PC-3 (cell line): Measurements from ENCODE around the gene BRD9. TPM values are rescaled to one million over a fixed set of nuclear protein-coding genes. Genes with fewer than 3 reads are reported as not detected.

Experiments
- ATAC-seq: fragments of 200-7000 bp; cut with Tn5 transposase; 2 replicates; pipeline ENCODE4 v1.9.1; 2020; ENCODE audit warnings: mild to moderate bottlenecking, moderate library complexity
- BruUV-seq: library from RNA; stranded (reverse); fragments of 400-500 nt; replicated peaks from 2 replicates; lab custom pipeline; 2021; lab: Mats Ljungman, UMichigan
- CTCF ChIA-PET: fragments of 300-600 bp; sonication (Branson Sonifier 250); formaldehyde crosslinking; loops from one replicate; lab custom pipeline; 2022; ENCODE audit warnings: antibody characterized with exemption; lab: Charles Lee
- POLR2A ChIA-PET: fragments of 300-600 bp; sonication (Branson Sonifier 250); formaldehyde crosslinking; loops from one replicate; lab custom pipeline; 2022; ENCODE audit warnings: antibody characterized with exemption; ENCODE audit not compliant: unreplicated experiment; lab: Charles Lee
- DNase-seq: peaks from one replicate; pipeline ENCODE4 v3.0.0-alpha.2; 2015
- H2AFZ ChIP-seq: fragments of 300-600 bp; sonication (generic); 2 replicates; pipeline ENCODE4 v1.6.0; 2016; ENCODE audit warnings: antibody characterized with exemption, low read length
- H3F3A ChIP-seq: fragments of 300-600 bp; sonication (generic); one replicate; pipeline ENCODE4 v1.6.0; 2017; ENCODE audit warnings: antibody characterized with exemption, low read length, control low read depth, mild to moderate bottlenecking; ENCODE audit not compliant: unreplicated experiment
- H3K27ac ChIP-seq: fragments of 300-600 bp; sonication (generic); 2 replicates; pipeline ENCODE4 v1.5.1; 2016; ENCODE audit warnings: mild to moderate bottlenecking, low read length
- H3K27me3 ChIP-seq: fragments of 300-600 bp; sonication (generic); 2 replicates; pipeline ENCODE4 v1.6.1; 2016; ENCODE audit warnings: low read length, mixed read lengths
- H3K36me3 ChIP-seq: fragments of 300-600 bp; sonication (generic); 2 replicates; pipeline ENCODE4 v1.6.1; 2016; ENCODE audit warnings: low read depth, mixed run types, low read length, mixed read lengths
- H3K4me1 ChIP-seq: fragments of 300-600 bp; sonication (generic); 2 replicates; pipeline ENCODE4 v1.5.1; 2016; ENCODE audit warnings: low read length; ENCODE audit not compliant: insufficient read depth
- H3K4me2 ChIP-seq: fragments of 300-600 bp; sonication (generic); 2 replicates; pipeline ENCODE4 v1.6.0; 2016; ENCODE audit warnings: low read length
- H3K4me3 ChIP-seq: fragments of 300-600 bp; sonication (generic); 2 replicates; pipeline ENCODE4 v1.5.1; 2016; ENCODE audit warnings: mild to moderate bottlenecking, low read length, mixed read lengths
- H3K79me2 ChIP-seq: fragments of 300-600 bp; sonication (generic); 2 replicates; pipeline ENCODE4 v1.6.1; 2017; ENCODE audit warnings: low read length, mixed read lengths
- H3K9ac ChIP-seq: fragments of 300-600 bp; sonication (generic); 2 replicates; pipeline ENCODE4 v1.6.0; 2016; ENCODE audit warnings: mild to moderate bottlenecking, low read length
- H3K9me2 ChIP-seq: fragments of 300-600 bp; sonication (generic); replicated peaks from 2 replicates; pipeline ENCODE4 v1.6.1; 2016; ENCODE audit warnings: mixed run types, low read length, mixed read lengths
- H3K9me3 ChIP-seq: fragments of 300-600 bp; sonication (generic); 2 replicates; pipeline ENCODE4 v1.6.1; 2016; ENCODE audit warnings: low read length, mixed read lengths
- H4K20me1 ChIP-seq: fragments of 300-600 bp; sonication (generic); 2 replicates; pipeline ENCODE4 v1.6.1; 2016; ENCODE audit warnings: low read length, mixed read lengths
- EZH2 ChIP-seq: fragments of 300-600 bp; sonication (generic); IDR thresholded peaks from one replicate; pipeline ENCODE4 v1.6.1; 2017; ENCODE audit warnings: antibody characterized with exemption, mild to moderate bottlenecking, low read length; ENCODE audit not compliant: unreplicated experiment
- EZH2phosphoT487 ChIP-seq: fragments of 300-600 bp; sonication (generic); IDR thresholded peaks from 2 replicates; pipeline ENCODE4 v1.6.1; 2018; ENCODE audit warnings: mild to moderate bottlenecking, antibody characterized with exemption, low read length, borderline replicate concordance
- intact Hi-C: fragments of 100-400 bp; cut with micrococcal nuclease; formaldehyde crosslinking; loops from 2 replicates; pipeline ENCODE4 v1.9.0; 2023
- total RNA-seq: library from RNA; depleted of rRNA; stranded (reverse); fragments of >200 nt; gene quantifications from 2 replicates; pipeline ENCODE4 v1.2.3, GENCODE V29; 2014
- TF ChIP-seq, protein P1 (sequence below): fragments of 300-600 bp; sonication (generic); conservative IDR thresholded peaks from 2 replicates; pipeline ENCODE4 v1.5.1; 2017; ENCODE audit warnings: antibody characterized with exemption, low read depth, mild to moderate bottlenecking, low read length

Gene BRD9
- total RNA-seq, 1 experiment from 2014 or later = 50.4 TPM

DNA sequence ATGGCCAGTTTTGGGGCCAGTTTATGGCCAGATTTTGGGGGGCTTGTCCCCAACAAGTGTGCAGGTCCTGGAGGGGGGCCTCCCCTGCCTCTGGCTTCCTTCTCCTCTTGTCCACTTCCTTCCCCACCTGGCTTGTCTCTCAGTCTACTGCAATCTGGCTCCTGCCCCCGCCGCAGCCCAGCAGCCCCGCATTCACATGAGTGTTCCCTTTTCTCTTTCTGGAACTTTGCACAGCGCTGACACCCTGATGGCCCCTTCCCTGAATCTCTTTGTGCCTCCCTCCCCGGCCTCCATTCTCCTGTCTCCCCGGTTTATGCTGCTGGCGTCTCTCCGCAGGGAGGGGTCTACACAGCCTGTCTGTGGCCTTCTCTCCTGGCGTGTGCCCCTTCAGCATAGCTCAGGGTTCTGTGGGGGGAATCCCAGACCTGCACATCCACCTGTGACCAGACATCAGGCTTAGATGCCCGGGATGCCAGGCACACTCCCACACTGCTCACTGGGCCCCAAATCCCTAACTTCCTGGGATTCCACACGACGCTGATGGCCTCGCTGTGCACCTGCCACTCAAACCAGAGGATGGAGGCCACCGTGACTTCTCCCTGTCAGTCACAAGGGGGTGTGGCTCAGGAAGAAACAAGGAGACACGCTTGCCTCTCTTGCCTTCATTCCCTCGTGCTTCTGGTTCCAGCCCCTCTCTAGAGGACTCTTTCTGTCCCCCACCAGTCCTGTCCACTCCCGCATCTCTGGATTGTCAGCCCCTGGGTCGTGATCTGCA lies 17.6 kb upstream of the BRD9 start:
- no TSS peak for BruUV-seq
- Histone ChIP-seq H3K79me2 (peaks cover 15% of the 10 kb centered on the region), H3K9me2 (no peaks in the 10 kb centered on the region), H3K9ac (peak overlapping the region; percentile 79; the same call in 1 of the 2 replicates), H3K4me2 (no peak overlapping the region), H3K9me3 (no peaks in the 10 kb centered on the region), H3K4me3 (no peak overlapping the region), H3K36me3 (peaks cover 57% of the 10 kb centered on the region), H4K20me1 (no peaks in the 10 kb centered on the region), H3K27me3 (no peaks in the 10 kb centered on the region), H3K27ac (peak overlapping the region; percentile 97), H2AFZ (no peak overlapping the region), H3F3A (peaks cover 9% of the 10 kb centered on the region), H3K4me1 (peaks cover 33% of the 10 kb centered on the region)
- ATAC-seq (no peak), DNase-seq (no peak)
- CTCF ChIA-PET = no interaction called here
- TF ChIP-seq, protein P1, sequence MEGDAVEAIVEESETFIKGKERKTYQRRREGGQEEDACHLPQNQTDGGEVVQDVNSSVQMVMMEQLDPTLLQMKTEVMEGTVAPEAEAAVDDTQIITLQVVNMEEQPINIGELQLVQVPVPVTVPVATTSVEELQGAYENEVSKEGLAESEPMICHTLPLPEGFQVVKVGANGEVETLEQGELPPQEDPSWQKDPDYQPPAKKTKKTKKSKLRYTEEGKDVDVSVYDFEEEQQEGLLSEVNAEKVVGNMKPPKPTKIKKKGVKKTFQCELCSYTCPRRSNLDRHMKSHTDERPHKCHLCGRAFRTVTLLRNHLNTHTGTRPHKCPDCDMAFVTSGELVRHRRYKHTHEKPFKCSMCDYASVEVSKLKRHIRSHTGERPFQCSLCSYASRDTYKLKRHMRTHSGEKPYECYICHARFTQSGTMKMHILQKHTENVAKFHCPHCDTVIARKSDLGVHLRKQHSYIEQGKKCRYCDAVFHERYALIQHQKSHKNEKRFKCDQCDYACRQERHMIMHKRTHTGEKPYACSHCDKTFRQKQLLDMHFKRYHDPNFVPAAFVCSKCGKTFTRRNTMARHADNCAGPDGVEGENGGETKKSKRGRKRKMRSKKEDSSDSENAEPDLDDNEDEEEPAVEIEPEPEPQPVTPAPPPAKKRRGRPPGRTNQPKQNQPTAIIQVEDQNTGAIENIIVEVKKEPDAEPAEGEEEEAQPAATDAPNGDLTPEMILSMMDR = no peak
- TF ChIP-seq EZH2phosphoT487 (no peak), EZH2 (no peak)
- POLR2A ChIA-PET = no interaction called here
- intact Hi-C loops = loop anchor here (5.0 kb wide), 1 partner anchor 202 kb away; the partner anchor contains the start of gene SLC12A7

DNA sequence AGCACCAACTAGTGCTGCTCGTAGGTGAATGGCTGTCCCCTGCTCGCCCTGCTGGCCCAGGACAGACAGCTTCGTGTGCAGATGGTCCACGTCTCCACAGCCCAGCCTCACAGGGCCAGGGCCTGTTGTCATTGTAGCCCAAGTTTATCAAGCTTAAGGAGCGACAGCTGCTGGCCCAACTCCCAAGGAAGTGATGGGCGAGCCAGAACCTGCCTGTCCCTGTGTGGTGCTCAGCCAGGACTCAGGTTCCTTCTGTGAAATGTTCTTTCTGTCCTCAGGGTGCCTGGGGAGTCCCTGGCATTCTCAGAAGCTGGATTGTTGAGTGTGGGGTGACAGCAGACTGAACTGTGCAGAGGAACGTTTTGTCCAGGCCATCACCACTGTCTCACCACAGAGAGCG lies 16.5 kb upstream of the BRD9 start:
- H3F3A ChIP-seq = peaks cover 9% of the 10 kb centered on the region
- no peak overlapping the region for H3K4me3 ChIP-seq
- intact Hi-C loops = no loop called here
- no peaks in the 10 kb centered on the region for H3K9me2 ChIP-seq
- BruUV-seq = no TSS peak
- no peaks in the 10 kb centered on the region for H4K20me1 ChIP-seq
- no peak for ATAC-seq
- no peak overlapping the region for H3K27ac ChIP-seq
- ChIA-PET POLR2A (no interaction called here), CTCF (no interaction called here)
- no peak overlapping the region for H3K9ac ChIP-seq
- no peaks in the 10 kb centered on the region for H3K27me3 ChIP-seq
- H2AFZ ChIP-seq = no peak overlapping the region
- H3K4me1 ChIP-seq = peaks cover 33% of the 10 kb centered on the region
- TF ChIP-seq EZH2phosphoT487 (no peak), EZH2 (no peak)
- TF ChIP-seq, protein P1 = no peak
- H3K4me2 ChIP-seq = no peak overlapping the region
- peaks cover 10% of the 10 kb centered on the region for H3K79me2 ChIP-seq
- H3K36me3 ChIP-seq = peaks cover 60% of the 10 kb centered on the region
- H3K9me3 ChIP-seq = no peaks in the 10 kb centered on the region
- DNase-seq = no peak

DNA sequence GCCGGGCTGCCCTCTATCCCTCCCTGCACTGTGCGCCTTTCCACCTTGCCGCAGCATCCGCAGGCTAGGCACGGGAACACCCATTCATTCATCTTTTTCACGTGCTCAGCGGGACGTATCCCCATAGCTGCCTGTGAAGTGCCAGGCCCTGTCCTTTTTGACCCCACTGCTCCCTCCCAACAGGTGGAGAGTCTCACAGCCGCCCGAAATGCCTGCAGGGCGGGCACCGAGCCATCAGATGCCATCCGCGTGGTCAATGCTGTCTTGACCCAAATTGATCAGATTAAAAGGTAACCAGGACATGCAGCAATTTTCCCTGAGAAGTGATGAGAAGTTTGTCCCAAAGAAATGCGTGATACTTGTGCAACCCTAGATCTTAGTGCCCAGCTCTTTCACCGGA lies 15.6 kb upstream of the BRD9 start:
- 0 out of 2 replicates have a peak, but pooled peaks cover 4% of the 10 kb centered on the region for H3K79me2 ChIP-seq
- BruUV-seq = no TSS peak
- H3K9me3 ChIP-seq = no peaks in the 10 kb centered on the region
- peaks cover 59% of the 10 kb centered on the region for H3K36me3 ChIP-seq
- H3K9ac ChIP-seq = no peak overlapping the region
- peaks cover 27% of the 10 kb centered on the region for H3K4me1 ChIP-seq
- no peak for DNase-seq
- H3K4me3 ChIP-seq = no peak overlapping the region
- H3F3A ChIP-seq = peaks cover 9% of the 10 kb centered on the region
- no peak overlapping the region for H3K27ac ChIP-seq
- no peak for ATAC-seq
- H3K4me2 ChIP-seq = no peak overlapping the region
- CTCF ChIA-PET = no interaction called here
- POLR2A ChIA-PET = no interaction called here
- intact Hi-C loops = no loop called here
- H2AFZ ChIP-seq = no peak overlapping the region
- no peaks in the 10 kb centered on the region for H3K27me3 ChIP-seq
- H4K20me1 ChIP-seq = 0 out of 2 replicates have a peak, but pooled peaks cover 4% of the 10 kb centered on the region
- H3K9me2 ChIP-seq = no peaks in the 10 kb centered on the region
- TF ChIP-seq, protein P1 = no peak
- TF ChIP-seq EZH2phosphoT487 (no peak), EZH2 (no peak)
